GM10248 (cell line): ENCODE results near the gene SLC25A12.

Experiments used
- CTCF ChIA-PET: fragments of 300-600 bp; sonication (Branson Sonifier 250); formaldehyde crosslinking; extraction: SDS; loops from one replicate; lab custom pipeline; 2021; ENCODE audit warnings: antibody characterized with exemption; lab: Yijun Ruan, JAX
- POLR2A ChIA-PET: fragments of 350-650 bp; sonication (Branson Sonifier 250); formaldehyde crosslinking; extraction: SDS; loops from one replicate; lab custom pipeline; 2020; ENCODE audit warnings: antibody characterized with exemption; lab: Yijun Ruan, JAX
- DNase-seq: peaks from one replicate; pipeline ENCODE4 v3.0.0; 2012; ENCODE audit errors: extremely low spot score
- CTCF ChIP-seq: IDR thresholded peaks from 2 replicates; pipeline ENCODE4 v1.5.1; 2012; ENCODE audit warnings: mild to moderate bottlenecking, low read depth; ENCODE audit errors: extremely low read depth, missing control alignments, control extremely low read depth

SLC25A12 gene

GRCh38 chr2:171858397-171858958 is 35.6 kb downstream of the SLC25A12 start:
- no peak for DNase-seq
- CTCF ChIA-PET = interaction anchor here (0.9 to 1.6 kb wide), 2 partner anchors 14 to 68 kb away, joined by 3 to 4 read pairs; no protein-coding TSS in a partner anchor
- POLR2A ChIA-PET = no interaction called here
- TF ChIP-seq CTCF = no peak

- POLR2A ChIA-PET = no interaction called here
- CTCF ChIA-PET = no interaction called here
- no peak for DNase-seq
- TF ChIP-seq CTCF = no peak
Observed at GRCh38 chr2:171855401-171855800, 38.6 kb downstream of the SLC25A12 start.

GRCh38 chr2:171852366-171852888 is 41.6 kb downstream of the SLC25A12 start:
- POLR2A ChIA-PET = no interaction called here
- no peak for DNase-seq

GRCh38 chr2:171847627-171848026 is 46.4 kb downstream of the SLC25A12 start:
- TF ChIP-seq CTCF = no peak
- DNase-seq = no peak
- CTCF ChIA-PET = interaction anchor here (1.4 kb wide), 1 partner anchor 29 kb away, joined by 4 read pairs; no protein-coding TSS in a partner anchor
- POLR2A ChIA-PET = no interaction called here

More at GRCh38 chr2:171852366-171852888, 41.6 kb downstream of the SLC25A12 start:
- no peak for TF ChIP-seq CTCF
- CTCF ChIA-PET = interaction anchor here (0.6 kb wide), 1 partner anchor 10 kb away, joined by 3 read pairs; no protein-coding TSS in a partner anchor

GRCh38 chr2:171846894-171847293 is 47.1 kb downstream of the SLC25A12 start:
- DNase-seq = no peak
- ChIA-PET POLR2A (no interaction called here), CTCF (interaction anchor here (1.4 kb wide), 1 partner anchor 30 kb away, joined by 4 read pairs; no protein-coding TSS in a partner anchor)
- TF ChIP-seq CTCF = no peak

- no peak for DNase-seq
- POLR2A ChIA-PET = no interaction called here
- CTCF ChIA-PET = interaction anchor here (1.1 to 1.4 kb wide), 2 partner anchors 10 to 11 kb away, joined by 3 read pairs; no protein-coding TSS in a partner anchor
- TF ChIP-seq CTCF = no peak
Observed at GRCh38 chr2:171841996-171842395, 52.0 kb downstream of the SLC25A12 start.
